GM20000 (cell line): ENCODE data around the gene PITPNC1.

Experiments used
- DNase-seq: peaks from one replicate; pipeline ENCODE4 v3.0.0; 2012; ENCODE audit warnings: low spot score
- TF ChIP-seq, protein P1 (sequence below): IDR thresholded peaks from 2 replicates; pipeline ENCODE4 v1.5.1; 2012; ENCODE audit warnings: mild to moderate bottlenecking, control low read depth; ENCODE audit errors: extremely low read depth, missing control alignments

PITPNC1 gene

DNA sequence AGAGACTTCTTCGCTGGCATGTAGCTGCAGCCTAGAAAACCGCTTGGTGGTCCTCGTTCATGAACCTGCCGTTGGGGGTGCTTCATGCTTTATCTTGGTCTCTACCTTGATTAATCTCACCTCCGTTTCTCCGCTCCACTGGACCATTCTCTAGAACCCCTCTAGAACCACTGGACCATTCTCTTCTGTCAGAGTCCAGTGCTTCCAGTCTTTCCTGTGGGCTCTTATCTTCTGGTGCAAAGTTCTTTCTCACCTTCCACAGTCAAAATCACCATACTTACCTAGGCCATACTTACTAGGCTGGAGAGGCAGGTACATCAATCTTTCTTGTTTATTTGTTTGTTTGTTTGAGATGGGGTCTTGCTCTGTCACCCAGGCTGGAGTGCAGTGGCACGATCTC, 71.4 kb downstream of the PITPNC1 start:
- no peak for DNase-seq
- TF ChIP-seq, protein P1, sequence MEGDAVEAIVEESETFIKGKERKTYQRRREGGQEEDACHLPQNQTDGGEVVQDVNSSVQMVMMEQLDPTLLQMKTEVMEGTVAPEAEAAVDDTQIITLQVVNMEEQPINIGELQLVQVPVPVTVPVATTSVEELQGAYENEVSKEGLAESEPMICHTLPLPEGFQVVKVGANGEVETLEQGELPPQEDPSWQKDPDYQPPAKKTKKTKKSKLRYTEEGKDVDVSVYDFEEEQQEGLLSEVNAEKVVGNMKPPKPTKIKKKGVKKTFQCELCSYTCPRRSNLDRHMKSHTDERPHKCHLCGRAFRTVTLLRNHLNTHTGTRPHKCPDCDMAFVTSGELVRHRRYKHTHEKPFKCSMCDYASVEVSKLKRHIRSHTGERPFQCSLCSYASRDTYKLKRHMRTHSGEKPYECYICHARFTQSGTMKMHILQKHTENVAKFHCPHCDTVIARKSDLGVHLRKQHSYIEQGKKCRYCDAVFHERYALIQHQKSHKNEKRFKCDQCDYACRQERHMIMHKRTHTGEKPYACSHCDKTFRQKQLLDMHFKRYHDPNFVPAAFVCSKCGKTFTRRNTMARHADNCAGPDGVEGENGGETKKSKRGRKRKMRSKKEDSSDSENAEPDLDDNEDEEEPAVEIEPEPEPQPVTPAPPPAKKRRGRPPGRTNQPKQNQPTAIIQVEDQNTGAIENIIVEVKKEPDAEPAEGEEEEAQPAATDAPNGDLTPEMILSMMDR = no peak

- TF ChIP-seq, protein P1 = no peak
Observed at GRCh38 chr17:67449065-67449464, 72.0 kb downstream of the PITPNC1 start.

GRCh38 chr17:67449845-67450755, 73.0 kb downstream of the PITPNC1 start:
- no peak for DNase-seq
- TF ChIP-seq, protein P1 = no peak

More at GRCh38 chr17:67449065-67449464, 72.0 kb downstream of the PITPNC1 start:
- no peak for DNase-seq

- DNase-seq = no peak
- TF ChIP-seq, protein P1 = no peak
Observed at GRCh38 chr17:67452681-67453554, 75.8 kb downstream of the PITPNC1 start.

DNA sequence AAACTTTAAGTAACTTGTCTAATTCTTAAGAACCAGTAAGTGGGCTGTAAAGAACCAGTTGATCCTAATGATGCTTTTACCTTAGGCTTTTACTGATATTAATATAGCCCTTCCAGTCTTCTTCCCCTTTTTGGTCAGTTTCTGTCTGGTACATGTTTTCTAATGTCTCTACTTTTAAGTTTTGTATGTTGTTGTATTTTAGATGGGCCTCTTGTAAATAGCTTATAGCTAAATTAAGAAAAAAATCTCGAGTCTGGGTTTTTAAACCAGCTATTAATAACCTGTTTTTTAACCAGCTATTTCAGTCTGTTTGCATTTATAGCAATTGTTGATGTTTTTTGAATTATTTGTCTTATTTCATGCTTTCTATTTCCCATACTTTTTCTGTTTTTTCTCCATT, 79.0 kb downstream of the PITPNC1 start:
- no peak for DNase-seq
- TF ChIP-seq, protein P1 = no peak

GRCh38 chr17:67456889-67457288, 79.8 kb downstream of the PITPNC1 start:
- TF ChIP-seq, protein P1 = no peak

GRCh38 chr17:67458203-67458602, 81.1 kb downstream of the PITPNC1 start:
- TF ChIP-seq, protein P1 = no peak
- no peak for DNase-seq

More at GRCh38 chr17:67456889-67457288, 79.8 kb downstream of the PITPNC1 start:
- DNase-seq = no peak
